ENCODE data around the gene DVL1. TPM values are rescaled to one million over a fixed set of nuclear protein-coding genes. Genes with fewer than 3 reads are reported as not detected.

Gene DVL1
- total and polyA plus RNA-seq, 2 of the 13 experiments (the other 11 are each of a cell fraction or from before 2014, with no cell fraction given) = 30.8 to 60.4 TPM

GRCh38 chr1:1308756-1309250, 40.4 kb downstream of the DVL1 start:
- ATAC-seq = no peak
- Histone ChIP-seq H3K4me3 (replicated peaks in 1 of 3; ENCODE audit: insufficient read depth in 1 of 3, low read depth in 2 of 3, low read length in 3 of 3) (peak overlapping the region; percentile 75 to 91 (median 90)), H3K4me2 (ENCODE audit: low read depth, low read length) (peak overlapping the region; percentile 88), H3K79me2 (ENCODE audit: insufficient read depth, low read length) (peaks cover 14% of the 10 kb centered on the region), H3K36me3 (replicated peaks in 1 of 2; ENCODE audit: control insufficient read depth in 1 of 2, insufficient read depth in 2 of 2, low read length in 2 of 2) (peaks cover 9 to 29% of the 10 kb centered on the region in 2 experiments; a peak in 2 of 5 replicates), H2AFZ (ENCODE audit: low read length) (no peak overlapping the region), H3K4me1 (ENCODE audit: insufficient read depth, low read length) (peaks cover 37% of the 10 kb centered on the region), H3K27ac (ENCODE audit: extremely low read length, insufficient read depth, low read length) (peak overlapping the region; percentile 73), H4K20me1 (ENCODE audit: insufficient read depth, low read length) (no peaks in the 10 kb centered on the region; the same call in 1 of the 2 replicates), H3K27me3 (ENCODE audit: control insufficient read depth in 1 of 2, insufficient read depth in 2 of 2, low read length in 2 of 2) (no peaks in the 10 kb centered on the region), H3K9ac (ENCODE audit: insufficient read depth, low read depth, low read length) (peak overlapping the region; percentile 86), H3K9me3 (ENCODE audit: low read length) (no peaks in the 10 kb centered on the region)
- ChIA-PET CTCF (ENCODE audit: low intra/inter-chr PET ratio, low total read pairs) (no interaction called here), POLR2A (interaction anchor here (1.3 to 1.6 kb wide), 2 partner anchors 17 to 39 kb away, joined by 4 to 5 read pairs; no protein-coding TSS in a partner anchor)
- TSS peak; percentile 60 for BruUV-seq (replicated peaks)
- no peak for DNase-seq (ENCODE audit: low spot score)
- in situ Hi-C loops (cut with HindIII; ENCODE audit: extremely low pct_ligation_motif_present, low pct_unique_long_range_greater_than_20kb) = no loop called here
- intact Hi-C loops (cut with micrococcal nuclease; ENCODE audit: unreplicated experiment) = no loop called here
- no peak for FAIRE-seq
- WGBS (ENCODE audit: low lambda C conversion rate) = no CpG with 5 or more reads among the region's 66 CpGs
- TF ChIP-seq RFXANK (CRISPR knock-in tag; IDR thresholded peaks at IDR 0.05) (no peak), GLI4 (CRISPR knock-in tag; IDR thresholded peaks at IDR 0.05; ENCODE audit: borderline replicate concordance) (0 out of 2 replicates have a peak, but pooled peaks have one; percentile 9), MXD3 (CRISPR knock-in tag; IDR thresholded peaks at IDR 0.05) (peak; percentile 56; the same call in 1 of the 2 replicates), ZNF710 (CRISPR knock-in tag; IDR thresholded peaks at IDR 0.05; ENCODE audit: borderline replicate concordance) (0 out of 2 replicates have a peak, but pooled peaks have one; percentile 13), MTA3 (CRISPR knock-in tag; IDR thresholded peaks at IDR 0.05) (no peak), ZNF777 (CRISPR knock-in tag; IDR thresholded peaks at IDR 0.05) (peak; percentile 74; the same call in 1 of the 2 replicates), ZNF646 (CRISPR knock-in tag; IDR thresholded peaks at IDR 0.05) (no peak), TCF12 (IDR thresholded peaks at IDR 0.05) (no peak), TCF12 (CRISPR knock-in tag; IDR thresholded peaks at IDR 0.05) (peak; percentile 40; the same call in 1 of the 2 replicates), MAX (IDR thresholded peaks at IDR 0.05) (no peak), BORCS8-MEF2B (CRISPR knock-in tag; IDR thresholded peaks at IDR 0.05) (no peak), FOXA3 (CRISPR knock-in tag; IDR thresholded peaks at IDR 0.05) (no peak), SAP130 (CRISPR knock-in tag; IDR thresholded peaks at IDR 0.05; ENCODE audit: low read depth) (no peak), ZFY (CRISPR knock-in tag; IDR thresholded peaks at IDR 0.05) (peak; percentile 12; the same call in 1 of the 2 replicates), ZNF607 (CRISPR knock-in tag; IDR thresholded peaks at IDR 0.05; ENCODE audit: borderline replicate concordance) (peak; percentile 10; the same call in 1 of the 2 replicates), XRCC5 (optimal IDR thresholded peaks at IDR 0.05; ENCODE audit: low read length) (no peak)

Data from HepG2 (cell line).